ENCODE results near the gene THSD4.

The THSD4 gene

DNA sequence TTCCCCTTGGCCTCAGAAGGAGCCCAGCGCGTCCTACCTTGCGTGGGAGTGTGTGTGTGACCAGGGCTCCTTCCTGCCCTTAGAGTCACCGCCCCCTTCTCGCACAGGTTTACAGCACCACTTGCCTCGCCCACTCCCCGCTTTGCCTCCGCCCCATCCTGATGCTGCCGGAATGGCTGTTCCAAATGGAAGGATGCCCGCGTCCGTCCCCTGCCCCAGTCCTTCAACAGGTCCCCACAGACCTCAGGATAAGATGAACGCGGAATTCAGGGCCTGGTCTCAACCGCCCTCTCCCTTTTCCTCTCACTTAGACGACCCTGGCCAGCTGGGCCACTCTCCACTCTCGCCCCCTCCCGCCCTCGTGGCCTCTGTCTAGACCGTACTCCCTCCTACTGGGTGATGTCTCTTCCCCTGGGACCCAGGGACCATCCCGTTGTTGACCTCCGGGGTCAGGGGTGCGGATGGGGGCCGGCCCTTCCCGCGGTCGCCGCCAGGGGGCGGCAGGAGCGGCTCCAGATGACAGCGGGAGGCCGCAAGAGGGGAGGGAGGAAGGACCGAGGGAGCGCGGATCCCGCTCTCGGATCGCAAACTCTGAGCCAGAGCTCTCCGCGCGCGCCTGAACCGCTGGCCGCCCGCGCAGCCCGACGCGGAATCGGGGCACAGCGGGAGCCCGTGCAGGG, at the start of gene THSD4:
Gene THSD4 (plus strand): TSS at position 585 of the 680 bp plus-strand sequence.
- no peak for DNase-seq (ENCODE audit: extremely low read depth, low read depth)
- peak; percentile 96 for TF ChIP-seq CTCF (IDR thresholded peaks at IDR 0.05; ENCODE audit: low read depth, low read length, missing control alignments)
- H3K4me3 ChIP-seq (replicated peaks; ENCODE audit: low read depth, low read length) = peak within 1 kb of the TSS; percentile 83

DNA sequence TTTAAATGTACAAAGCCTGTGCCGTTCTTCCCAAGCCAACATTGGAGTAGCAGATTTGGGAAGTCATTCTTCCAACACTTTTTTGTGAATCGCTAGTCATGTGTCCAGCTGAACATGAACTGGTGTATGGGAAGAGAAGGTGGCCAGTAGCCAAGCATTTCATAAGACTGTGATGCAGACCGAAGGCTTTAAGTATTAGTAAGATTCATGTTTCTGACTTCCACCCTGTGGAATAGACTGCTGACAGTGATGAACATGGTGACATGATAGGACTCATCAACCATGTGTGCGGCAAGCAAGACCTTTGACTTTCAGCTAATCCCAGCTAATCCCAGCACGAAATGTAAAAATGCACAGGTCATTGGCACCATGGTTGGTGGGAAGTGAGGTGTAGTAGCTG, 48.3 kb upstream of the THSD4 start:
- TF ChIP-seq CTCF (IDR thresholded peaks at IDR 0.05; ENCODE audit: low read depth, low read length, missing control alignments) = no peak
- DNase-seq (ENCODE audit: extremely low read depth, low read depth) = no peak
- H3K4me3 ChIP-seq (replicated peaks; ENCODE audit: low read depth, low read length) = no peak overlapping the region

- no peak for DNase-seq (ENCODE audit: extremely low read depth, low read depth)
- TF ChIP-seq CTCF (IDR thresholded peaks at IDR 0.05; ENCODE audit: low read depth, low read length, missing control alignments) = no peak
- H3K4me3 ChIP-seq (replicated peaks; ENCODE audit: low read depth, low read length) = no peak overlapping the region
Measured at GRCh38 chr15:71069693-71070092, 45.6 kb upstream of the THSD4 start.

GRCh38 chr15:71071529-71071928, 43.7 kb upstream of the THSD4 start:
- no peak for TF ChIP-seq CTCF (IDR thresholded peaks at IDR 0.05; ENCODE audit: low read depth, low read length, missing control alignments)
- no peak for DNase-seq (ENCODE audit: extremely low read depth, low read depth)

DNA sequence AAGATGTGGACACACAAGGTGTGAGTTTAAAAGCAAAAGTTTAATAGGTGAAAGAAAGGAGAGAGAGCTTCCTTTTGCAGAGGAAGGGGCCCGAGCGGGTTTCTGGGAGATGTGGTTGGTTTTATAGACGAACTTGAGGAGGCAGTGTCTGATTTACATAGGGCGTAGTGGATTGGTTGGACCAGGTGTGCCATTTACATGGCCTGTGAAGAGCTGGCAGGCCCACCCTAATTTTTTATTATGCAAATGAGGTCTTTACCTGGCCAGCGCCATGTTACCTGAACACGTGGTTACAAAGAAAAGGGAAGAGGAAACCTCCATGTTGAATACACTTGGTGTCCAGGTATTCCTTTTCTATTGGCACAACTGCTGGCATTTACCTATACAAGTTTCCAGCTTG, 42.8 kb upstream of the THSD4 start:
- no peak for DNase-seq (ENCODE audit: extremely low read depth, low read depth)
- no peak overlapping the region for H3K4me3 ChIP-seq (replicated peaks; ENCODE audit: low read depth, low read length)
- no peak for TF ChIP-seq CTCF (IDR thresholded peaks at IDR 0.05; ENCODE audit: low read depth, low read length, missing control alignments)

More at GRCh38 chr15:71071529-71071928, 43.7 kb upstream of the THSD4 start:
- H3K4me3 ChIP-seq (replicated peaks; ENCODE audit: low read depth, low read length) = no peak overlapping the region

- TF ChIP-seq CTCF (IDR thresholded peaks at IDR 0.05; ENCODE audit: low read depth, low read length, missing control alignments) = no peak
- no peak for DNase-seq (ENCODE audit: extremely low read depth, low read depth)
- H3K4me3 ChIP-seq (replicated peaks; ENCODE audit: low read depth, low read length) = no peak overlapping the region
Measured at GRCh38 chr15:71078506-71079207, 36.6 kb upstream of the THSD4 start.
